ENCODE data around the gene KNOP1.
"Not testable (repeated sequence)": the region's sequence is repeated elsewhere in the genome, so short reads cannot be mapped to it uniquely, and the experiment has no call there.

The KNOP1 gene

DNA sequence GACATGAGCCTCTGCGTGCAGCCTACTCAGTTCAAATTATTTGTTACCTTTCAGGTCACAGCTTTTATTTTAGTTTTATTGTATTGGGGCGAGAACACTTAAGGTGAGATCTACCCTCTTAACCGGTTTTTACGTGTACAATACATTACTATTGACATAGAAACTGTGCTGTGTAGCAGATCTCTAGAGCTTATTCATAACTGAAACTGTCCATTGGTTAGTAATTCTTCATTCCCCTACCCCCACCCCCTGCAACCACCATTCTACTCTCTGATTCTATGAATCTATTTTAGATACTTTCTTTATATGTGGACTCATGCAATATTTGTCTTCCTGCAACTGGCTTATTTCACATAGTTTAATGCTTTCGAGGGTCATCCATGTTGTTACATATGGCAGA, 43.5 kb downstream of the KNOP1 start:
- POLR2A ChIA-PET = no interaction called here
- CTCF ChIA-PET = no interaction called here
- no peak for DNase-seq (ENCODE audit: extremely low spot score)
- TF ChIP-seq, protein P1, sequence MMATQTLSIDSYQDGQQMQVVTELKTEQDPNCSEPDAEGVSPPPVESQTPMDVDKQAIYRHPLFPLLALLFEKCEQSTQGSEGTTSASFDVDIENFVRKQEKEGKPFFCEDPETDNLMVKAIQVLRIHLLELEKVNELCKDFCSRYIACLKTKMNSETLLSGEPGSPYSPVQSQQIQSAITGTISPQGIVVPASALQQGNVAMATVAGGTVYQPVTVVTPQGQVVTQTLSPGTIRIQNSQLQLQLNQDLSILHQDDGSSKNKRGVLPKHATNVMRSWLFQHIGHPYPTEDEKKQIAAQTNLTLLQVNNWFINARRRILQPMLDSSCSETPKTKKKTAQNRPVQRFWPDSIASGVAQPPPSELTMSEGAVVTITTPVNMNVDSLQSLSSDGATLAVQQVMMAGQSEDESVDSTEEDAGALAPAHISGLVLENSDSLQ (IDR thresholded peaks at IDR 0.05) = no peak
- TF ChIP-seq ARNT (IDR thresholded peaks at IDR 0.05) (no peak), FOXK2 (IDR thresholded peaks at IDR 0.05) (no peak), BHLHE40 (IDR thresholded peaks at IDR 0.05; ENCODE audit: borderline replicate concordance) (no peak), ZNF384 (IDR thresholded peaks at IDR 0.05) (no peak), SUZ12 (IDR thresholded peaks at IDR 0.05) (no peak), TARDBP (IDR thresholded peaks at IDR 0.05) (no peak), FOXM1 (IDR thresholded peaks at IDR 0.05; ENCODE audit: borderline replicate concordance) (no peak), ELF4 (IDR thresholded peaks at IDR 0.05) (no peak), CTBP1 (IDR thresholded peaks at IDR 0.05; ENCODE audit: borderline replicate concordance) (no peak), FOXA1 (IDR thresholded peaks at IDR 0.05) (no peak), NFRKB (IDR thresholded peaks at IDR 0.05) (no peak), LEF1 (IDR thresholded peaks at IDR 0.05; ENCODE audit: borderline replicate concordance) (no peak), SP1 (IDR thresholded peaks at IDR 0.05) (no peak), L3MBTL2 (conservative IDR thresholded peaks at IDR 0.05) (no peak), HDGF (IDR thresholded peaks at IDR 0.05; ENCODE audit: borderline replicate concordance) (no peak)

DNA sequence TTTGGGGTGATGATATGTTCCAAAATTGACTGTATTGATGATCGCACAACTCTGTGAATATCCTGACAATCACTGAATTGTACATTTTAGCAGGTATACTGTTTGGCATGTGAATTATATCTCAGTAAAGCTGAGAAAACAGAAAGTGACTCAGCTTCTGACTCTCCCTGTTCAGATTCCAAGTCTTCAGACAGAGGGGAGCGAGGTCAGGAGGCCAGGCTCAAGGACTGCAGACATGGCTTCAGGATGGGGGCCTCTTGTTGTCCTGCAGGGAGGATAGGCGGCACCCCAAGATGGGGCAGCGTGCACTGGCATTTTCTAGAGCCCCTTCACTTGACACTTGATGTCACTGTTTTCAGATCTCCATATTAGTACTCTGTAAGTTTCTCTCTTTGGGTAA, 45.6 kb downstream of the KNOP1 start:
- TF ChIP-seq, protein P1 (IDR thresholded peaks at IDR 0.05) = no peak
- TF ChIP-seq CTBP1 (IDR thresholded peaks at IDR 0.05; ENCODE audit: borderline replicate concordance) = no peak
- no peak for TF ChIP-seq SUZ12 (IDR thresholded peaks at IDR 0.05)
- TF ChIP-seq ZNF384 (IDR thresholded peaks at IDR 0.05) = no peak
- no peak for TF ChIP-seq HDGF (IDR thresholded peaks at IDR 0.05; ENCODE audit: borderline replicate concordance)
- DNase-seq (ENCODE audit: extremely low spot score) = no peak
- ChIA-PET CTCF (no interaction called here), POLR2A (no interaction called here)

DNA sequence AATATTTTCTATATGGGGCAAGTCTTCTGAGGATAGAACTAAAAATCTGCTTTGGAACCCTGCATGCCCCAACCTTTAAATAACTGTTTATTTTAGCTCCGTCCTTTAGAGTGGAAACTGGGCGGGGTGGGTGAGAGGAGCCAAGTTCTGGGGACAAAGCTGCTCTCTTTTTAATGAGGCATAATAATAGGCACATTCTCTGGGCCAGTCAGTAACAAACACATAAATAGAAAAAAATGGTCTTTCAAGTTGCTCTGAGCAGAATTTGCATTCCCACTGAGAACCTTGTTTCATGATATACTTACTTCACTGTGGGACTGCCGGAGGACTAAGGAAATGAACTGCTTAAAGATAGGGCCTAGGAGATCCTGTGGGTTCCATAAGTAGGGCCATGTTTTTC, 51.5 kb downstream of the KNOP1 start:
- DNase-seq (ENCODE audit: extremely low spot score) = no peak
- POLR2A ChIA-PET = no interaction called here
- no peak for TF ChIP-seq ELF4 (IDR thresholded peaks at IDR 0.05)
- no peak for TF ChIP-seq CTBP1 (IDR thresholded peaks at IDR 0.05; ENCODE audit: borderline replicate concordance)
- no peak for TF ChIP-seq FOXM1 (IDR thresholded peaks at IDR 0.05; ENCODE audit: borderline replicate concordance)
- no peak for TF ChIP-seq TARDBP (IDR thresholded peaks at IDR 0.05)
- CTCF ChIA-PET = interaction anchor here (0.6 kb wide), 1 partner anchor 11 kb away, joined by 3 read pairs; no protein-coding TSS in a partner anchor

DNA sequence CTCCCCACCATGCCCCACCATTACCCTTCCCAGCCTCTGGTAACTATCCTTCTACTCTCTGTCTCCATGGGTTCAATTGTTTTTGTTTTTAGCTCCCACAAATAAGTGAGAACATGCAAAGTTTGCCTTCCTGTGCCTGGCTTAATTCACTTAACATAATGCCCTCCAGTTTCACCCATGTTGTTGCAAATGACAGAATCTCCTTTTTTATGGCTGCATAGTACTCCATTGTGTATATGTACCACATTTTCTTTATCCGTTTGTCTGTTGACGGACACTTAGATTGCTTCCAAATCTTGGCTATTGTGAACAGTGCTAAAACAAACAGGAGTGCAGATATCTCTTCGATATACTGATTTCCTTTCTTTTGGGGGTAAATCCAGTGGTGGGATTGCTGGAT, 52.7 kb downstream of the KNOP1 start:
- DNase-seq (ENCODE audit: extremely low spot score); CTCF ChIA-PET; POLR2A ChIA-PET: not testable (repeated sequence)

DNA sequence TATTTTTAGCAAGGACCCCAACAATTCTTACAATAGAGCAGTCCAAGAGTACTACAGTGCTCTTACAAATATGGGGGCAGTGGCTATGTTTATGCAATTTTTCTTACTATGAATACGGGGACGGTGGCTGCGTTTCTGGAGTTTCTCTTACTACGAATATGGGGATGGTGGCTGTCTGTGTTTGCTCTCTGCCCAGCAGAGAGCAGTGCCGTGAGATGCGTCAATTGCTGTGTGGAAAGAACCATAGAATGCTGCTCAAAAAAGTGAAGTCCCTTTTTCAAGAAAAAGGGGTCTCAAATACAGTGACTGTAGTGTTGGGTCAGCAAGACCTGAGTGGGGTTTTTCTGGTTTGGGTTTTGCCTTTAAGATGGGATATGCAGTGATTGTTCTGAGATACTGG, 53.9 kb downstream of the KNOP1 start:
- DNase-seq (ENCODE audit: extremely low spot score) = no peak
- TF ChIP-seq LEF1 (IDR thresholded peaks at IDR 0.05; ENCODE audit: borderline replicate concordance) = no peak
- no peak for TF ChIP-seq ARNT (IDR thresholded peaks at IDR 0.05)
- TF ChIP-seq, protein P1 (IDR thresholded peaks at IDR 0.05) = no peak
- TF ChIP-seq SUZ12 (IDR thresholded peaks at IDR 0.05) = no peak
- TF ChIP-seq FOXK2 (IDR thresholded peaks at IDR 0.05) = no peak
- no peak for TF ChIP-seq L3MBTL2 (conservative IDR thresholded peaks at IDR 0.05)
- ChIA-PET CTCF (no interaction called here), POLR2A (no interaction called here)

DNA sequence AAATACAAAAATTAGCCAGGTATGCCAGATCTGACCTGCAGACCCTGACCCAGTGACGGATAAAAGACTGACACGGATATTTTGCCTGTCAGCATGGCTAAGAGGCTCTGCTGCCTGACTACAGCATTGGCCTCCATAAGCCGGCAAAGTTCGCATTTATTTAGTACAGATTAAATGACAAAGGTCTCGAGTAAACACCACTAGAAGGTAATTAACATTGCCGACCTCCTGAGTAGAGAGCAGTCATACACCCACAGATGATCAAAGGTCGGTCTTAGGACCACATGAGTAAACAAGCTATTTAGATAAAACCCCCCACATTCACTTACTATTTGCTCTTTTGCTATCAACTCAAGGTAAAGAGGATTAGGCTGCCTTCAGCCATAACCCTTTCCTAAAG, 55.7 kb downstream of the KNOP1 start:
- ChIA-PET CTCF (no interaction called here), POLR2A (no interaction called here)
- no peak for TF ChIP-seq L3MBTL2 (conservative IDR thresholded peaks at IDR 0.05)
- TF ChIP-seq SP1 (IDR thresholded peaks at IDR 0.05) = no peak
- TF ChIP-seq FOXK2 (IDR thresholded peaks at IDR 0.05) = no peak
- TF ChIP-seq ARNT (IDR thresholded peaks at IDR 0.05) = no peak
- no peak for TF ChIP-seq TARDBP (IDR thresholded peaks at IDR 0.05)
- TF ChIP-seq, protein P1 (IDR thresholded peaks at IDR 0.05) = no peak
- no peak for TF ChIP-seq ELF4 (IDR thresholded peaks at IDR 0.05)
- TF ChIP-seq SUZ12 (IDR thresholded peaks at IDR 0.05) = no peak
- TF ChIP-seq ZNF384 (IDR thresholded peaks at IDR 0.05) = no peak
- DNase-seq (ENCODE audit: extremely low spot score) = no peak

DNA sequence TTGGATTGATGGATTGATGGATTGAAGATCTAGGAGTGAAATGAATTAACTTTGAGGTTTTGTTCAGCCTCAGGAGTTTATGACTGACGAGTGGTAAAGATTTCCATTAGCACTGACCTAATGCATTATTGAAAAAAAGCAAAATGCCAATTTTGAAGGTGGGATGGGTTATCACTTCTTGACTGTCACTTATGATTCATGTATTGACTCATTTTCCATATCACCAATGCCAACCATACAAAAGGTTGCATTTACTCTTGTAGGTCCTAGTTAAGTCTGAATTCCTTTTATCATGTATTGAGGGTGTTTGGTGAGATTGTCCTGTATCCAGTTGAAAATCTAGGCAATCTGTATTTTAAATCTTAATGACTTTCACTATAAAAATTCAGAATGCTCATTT, 57.6 kb downstream of the KNOP1 start:
- TF ChIP-seq HDGF (IDR thresholded peaks at IDR 0.05; ENCODE audit: borderline replicate concordance) = no peak
- POLR2A ChIA-PET = no interaction called here
- CTCF ChIA-PET = no interaction called here
- no peak for DNase-seq (ENCODE audit: extremely low spot score)
